GM12878 (cell line): ENCODE results near the gene USP12. TPM values are rescaled to one million over a fixed set of nuclear protein-coding genes. Genes with fewer than 3 reads are reported as not detected.

ENCODE experiments used
- ATAC-seq: fragments of 200-7000 bp; cut with Tn5 transposase; 3 replicates; pipeline ENCODE4 v1.9.1; 2020; ENCODE audit warnings: mild to moderate bottlenecking, moderate library complexity
- BruUV-seq: library from RNA; stranded (reverse); fragments of 400-500 nt; replicated peaks from 2 replicates; lab custom pipeline; 2021; lab: Mats Ljungman, UMichigan
- CTCF ChIA-PET: fragments of 300-600 bp; sonication (Branson Sonifier 250); formaldehyde crosslinking; extraction: SDS; loops from one replicate; lab custom pipeline; 2021; ENCODE audit warnings: inconsistent platforms; lab: Yijun Ruan, JAX
- POLR2A ChIA-PET: fragments of 350-600 bp; formaldehyde crosslinking; extraction: SDS; loops from one replicate; lab custom pipeline; 2021; ENCODE audit warnings: inconsistent platforms; lab: Charles Lee
- RAD21 ChIA-PET: fragments of 300-600 bp; sonication (Branson Sonifier 250); formaldehyde crosslinking; loops from one replicate; lab custom pipeline; 2023; ENCODE audit warnings: antibody characterized with exemption; ENCODE audit not compliant: unreplicated experiment; lab: Charles Lee
- SMC1A ChIA-PET: fragments of 300-600 bp; sonication (Branson Sonifier 250); formaldehyde crosslinking; loops from one replicate; lab custom pipeline; 2023; ENCODE audit not compliant: unreplicated experiment, uncharacterized antibody; lab: Charles Lee
- DNase-seq: peaks from one replicate; pipeline ENCODE4 v3.0.0-alpha.2; 2011; ENCODE audit warnings: low read depth, low spot score
- FAIRE-seq: peaks from 3 replicates; lab custom pipeline; 2011; peaks lifted over from hg19 to GRCh38; lab: Jason Lieb, UNC
- H2AFZ ChIP-seq: 2 replicates; pipeline ENCODE4 v1.6.0; 2011; ENCODE audit warnings: low read depth, low read length, control low read depth; ENCODE audit not compliant: control insufficient read depth
- H3K27ac ChIP-seq: 2 replicates; pipeline ENCODE4 v1.5.1; 2011; ENCODE audit warnings: control low read depth; ENCODE audit not compliant: control insufficient read depth, insufficient read depth
- H3K27me3 ChIP-seq, 2 experiments: replicated peaks in 1 of 2; 2 replicates each; pipeline versions ENCODE4 v1.6.0 to v1.6.1; 2011; ENCODE audit warnings: low read length in 1 of 2; ENCODE audit not compliant: control insufficient read depth in 2 of 2, insufficient read depth in 2 of 2
- H3K36me3 ChIP-seq, 2 experiments: 2 replicates each; pipeline ENCODE4 v1.5.1; 2011; ENCODE audit warnings: low read length in 1 of 2; ENCODE audit not compliant: control insufficient read depth in 2 of 2, insufficient read depth in 2 of 2
- H3K4me1 ChIP-seq: 2 replicates; pipeline ENCODE4 v1.6.1; 2011; ENCODE audit warnings: mild to moderate bottlenecking, low read length, moderate library complexity, mixed read lengths; ENCODE audit not compliant: control insufficient read depth, insufficient read depth
- H3K4me2 ChIP-seq: 2 replicates; pipeline ENCODE4 v1.6.0; 2011; ENCODE audit warnings: control low read depth; ENCODE audit not compliant: control insufficient read depth, insufficient read depth
- H3K4me3 ChIP-seq: fragments of 200-600 bp; sonication (generic); 2 replicates; pipeline ENCODE4 v1.5.1; 2016
- H3K79me2 ChIP-seq: 2 replicates; pipeline ENCODE4 v1.6.0; 2011; ENCODE audit warnings: low read length; ENCODE audit not compliant: control insufficient read depth, insufficient read depth
- H3K9ac ChIP-seq: 2 replicates; pipeline ENCODE4 v1.8.0; 2011; ENCODE audit warnings: low read length, control low read depth, mixed read lengths; ENCODE audit not compliant: control insufficient read depth, insufficient read depth
- H3K9me3 ChIP-seq: replicated peaks from 3 replicates; pipeline ENCODE4 v1.5.1; 2011; ENCODE audit warnings: mild to moderate bottlenecking, low read length; ENCODE audit not compliant: control insufficient read depth, insufficient read depth
- H4K20me1 ChIP-seq: 2 replicates; pipeline ENCODE4 v1.6.0; 2011; ENCODE audit not compliant: control insufficient read depth, insufficient read depth
- MLLT1 ChIP-seq: fragments of 450-650 bp; IDR thresholded peaks from 2 replicates; pipeline ENCODE4 v1.6.1; 2016; ENCODE audit warnings: mild to moderate bottlenecking
- MYB ChIP-seq: fragments of 150-350 bp; IDR thresholded peaks from 2 replicates; pipeline ENCODE4 v1.6.1; 2014; ENCODE audit warnings: mild to moderate bottlenecking, low read depth, low read length, borderline replicate concordance
- MYC ChIP-seq: IDR thresholded peaks from 2 replicates; pipeline ENCODE4 v1.6.1; 2011; ENCODE audit warnings: mild to moderate bottlenecking, low read length, moderate library complexity, inconsistent platforms; ENCODE audit not compliant: insufficient read depth, insufficient replicate concordance, insufficient read length, severe bottlenecking
- NKRF ChIP-seq: fragments of 450-650 bp; conservative IDR thresholded peaks from 2 replicates; pipeline ENCODE4 v1.6.1; 2017; ENCODE audit warnings: mild to moderate bottlenecking, moderate library complexity
- RBBP5 ChIP-seq: fragments of 200-600 bp; sonication (generic); conservative IDR thresholded peaks from 2 replicates; pipeline ENCODE4 v1.6.1; 2016
- SPI1 ChIP-seq: IDR thresholded peaks from 2 replicates; pipeline ENCODE4 v1.6.1; 2011; ENCODE audit warnings: low read depth, mild to moderate bottlenecking, low read length, moderate library complexity, borderline replicate concordance; ENCODE audit not compliant: insufficient read depth
- TCF7 ChIP-seq: IDR thresholded peaks from 2 replicates; pipeline ENCODE4 v1.6.1; 2014; ENCODE audit warnings: antibody characterized with exemption, borderline replicate concordance
- WGBS: methylation state at CpG from one replicate; pipeline ENCODE4 v1.1.6; 2016; ENCODE audit warnings: low lambda C conversion rate; ENCODE audit not compliant: insufficient replicate concordance, insufficient coverage; ENCODE audit errors: missing lambda C conversion rate; 5-methylcytosine and 5-hydroxymethylcytosine counted together
- in situ Hi-C: fragments of 300-500 bp; cut with MboI; formaldehyde crosslinking; loops from 9 replicates; pipeline ENCODE4 v1.14.3; 2018; ENCODE audit warnings: mixed read lengths
- intact Hi-C: fragments of 100-400 bp; cut with micrococcal nuclease; formaldehyde crosslinking; loops from one replicate; pipeline ENCODE4 v1.14.2; 2022; ENCODE audit not compliant: unreplicated experiment
- polyA plus RNA-seq, 11 experiments: library from polyadenylated mRNA; depleted of rRNA in 4 of 11; unstranded in 6 of 11; stranded (reverse) in 5 of 11; fragments of >200 nt; fragmentation: Nextera tagmentation in 4 of 11; fragmentation: Illumina TruSeq in 1 of 11; extraction: Ambion mirVana in 4 of 11; extraction: Trizol in 1 of 11; gene quantifications; 1 replicate in 1 of 11; 2 replicates in 10 of 11; pipeline versions ENCODE4 v1.2.1 to v1.2.3, GENCODE V29; 2011 to 2016; ENCODE audit warnings: inconsistent platforms in 2 of 11, missing spikeins in 2 of 11, low read depth in 1 of 11
- total RNA-seq, 4 experiments: library from RNA; depleted of rRNA in 3 of 4; stranded (reverse); fragments of >200 nt in 3 of 4; fragmentation: Illumina TruSeq in 1 of 4; extraction: Trizol in 1 of 4; gene quantifications; 2 replicates each; pipeline versions ENCODE4 v1.2.1 to v1.2.3, GENCODE V29; 2013 to 2021
- TF ChIP-seq, protein P1 (sequence below): fragments of 450-650 bp; formaldehyde crosslinking; IDR thresholded peaks from 2 replicates; pipeline ENCODE4 v1.5.0; 2022; ENCODE audit warnings: mild to moderate bottlenecking, missing genetic modification characterization

Gene USP12
- total and polyA plus RNA-seq, 10 of the 15 experiments (the other 5 are each of a cell fraction or from before 2014, with no cell fraction given): 3.5 to 32.2 (median 24.6) TPM

GRCh38 chr13:27193496-27193895 is 21.9 kb upstream of the USP12 start:
- no peaks in the 10 kb centered on the region for H3K36me3 ChIP-seq
- no peak overlapping the region for H2AFZ ChIP-seq
- no peak for TF ChIP-seq MYC
- TF ChIP-seq MLLT1: 0 out of 2 replicates have a peak, but pooled peaks have one; percentile 17
- no peak for TF ChIP-seq NKRF
- peak; percentile 35; the same call in 1 of the 2 replicates for TF ChIP-seq SPI1
- TF ChIP-seq TCF7: no peak
- TF ChIP-seq, protein P1, sequence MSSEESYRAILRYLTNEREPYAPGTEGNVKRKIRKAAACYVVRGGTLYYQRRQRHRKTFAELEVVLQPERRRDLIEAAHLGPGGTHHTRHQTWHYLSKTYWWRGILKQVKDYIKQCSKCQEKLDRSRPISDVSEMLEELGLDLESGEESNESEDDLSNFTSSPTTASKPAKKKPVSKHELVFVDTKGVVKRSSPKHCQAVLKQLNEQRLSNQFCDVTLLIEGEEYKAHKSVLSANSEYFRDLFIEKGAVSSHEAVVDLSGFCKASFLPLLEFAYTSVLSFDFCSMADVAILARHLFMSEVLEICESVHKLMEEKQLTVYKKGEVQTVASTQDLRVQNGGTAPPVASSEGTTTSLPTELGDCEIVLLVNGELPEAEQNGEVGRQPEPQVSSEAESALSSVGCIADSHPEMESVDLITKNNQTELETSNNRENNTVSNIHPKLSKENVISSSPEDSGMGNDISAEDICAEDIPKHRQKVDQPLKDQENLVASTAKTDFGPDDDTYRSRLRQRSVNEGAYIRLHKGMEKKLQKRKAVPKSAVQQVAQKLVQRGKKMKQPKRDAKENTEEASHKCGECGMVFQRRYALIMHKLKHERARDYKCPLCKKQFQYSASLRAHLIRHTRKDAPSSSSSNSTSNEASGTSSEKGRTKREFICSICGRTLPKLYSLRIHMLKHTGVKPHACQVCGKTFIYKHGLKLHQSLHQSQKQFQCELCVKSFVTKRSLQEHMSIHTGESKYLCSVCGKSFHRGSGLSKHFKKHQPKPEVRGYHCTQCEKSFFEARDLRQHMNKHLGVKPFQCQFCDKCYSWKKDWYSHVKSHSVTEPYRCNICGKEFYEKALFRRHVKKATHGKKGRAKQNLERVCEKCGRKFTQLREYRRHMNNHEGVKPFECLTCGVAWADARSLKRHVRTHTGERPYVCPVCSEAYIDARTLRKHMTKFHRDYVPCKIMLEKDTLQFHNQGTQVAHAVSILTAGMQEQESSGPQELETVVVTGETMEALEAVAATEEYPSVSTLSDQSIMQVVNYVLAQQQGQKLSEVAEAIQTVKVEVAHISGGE (CRISPR knock-in tag): no peak
- TF ChIP-seq RBBP5: no peak
- no peak for TF ChIP-seq MYB
- POLR2A ChIA-PET: no interaction called here
- RAD21 ChIA-PET: interaction anchor here (1.2 kb wide), 1 partner anchor 46 kb away, joined by 4 read pairs; no protein-coding TSS in a partner anchor
- no peak overlapping the region for H3K4me2 ChIP-seq
- FAIRE-seq: no peak
- H3K27ac ChIP-seq: no peak overlapping the region
- SMC1A ChIA-PET: interaction anchor here (0.6 to 1.7 kb wide), 3 partner anchors 33 to 192 kb away, joined by 3 to 5 read pairs (median 4); no protein-coding TSS in a partner anchor
- H4K20me1 ChIP-seq: no peaks in the 10 kb centered on the region
- ATAC-seq: no peak
- H3K27me3 ChIP-seq: no peaks in the 10 kb centered on the region
- in situ Hi-C loops: no loop called here
- H3K4me1 ChIP-seq: no peaks in the 10 kb centered on the region
- 59% methylated on average over 8 of the region's 10 CpGs for WGBS
- H3K79me2 ChIP-seq: no peaks in the 10 kb centered on the region
- no peak for DNase-seq
- CTCF ChIA-PET: interaction anchor here (0.6 to 1.4 kb wide), 2 partner anchors 77 to 247 kb away, joined by 5 read pairs; partner anchors contain the start of gene RASL11A
- no peak overlapping the region for H3K9ac ChIP-seq
- intact Hi-C loops: no loop called here
- H3K9me3 ChIP-seq: no peaks in the 10 kb centered on the region
- BruUV-seq: no TSS peak
- H3K4me3 ChIP-seq: no peak overlapping the region
